ENCODE results near the gene ANAPC5.
"Not testable (repeated sequence)": the region's sequence is repeated elsewhere in the genome, so short reads cannot be mapped to it uniquely, and the experiment has no call there.

Gene ANAPC5

DNA sequence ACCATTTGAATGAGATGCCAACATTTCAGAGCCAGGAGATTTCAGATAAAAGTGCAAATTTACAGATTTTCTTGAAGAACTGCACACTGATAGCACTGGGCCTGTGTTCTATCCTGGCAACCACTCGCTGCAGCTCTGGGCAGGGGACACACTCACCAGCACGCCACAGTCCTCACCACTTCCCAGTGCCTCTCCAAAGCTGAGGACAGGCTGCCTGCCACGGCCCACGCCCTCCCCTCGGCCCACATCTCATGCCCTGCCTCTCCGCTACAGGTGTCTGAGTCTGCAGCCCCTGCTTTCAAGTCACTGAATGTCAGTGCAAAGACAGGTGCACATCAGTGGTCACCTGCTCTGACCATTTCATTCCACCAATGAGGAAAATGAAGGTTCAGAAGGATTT lies 68.4 kb downstream of the ANAPC5 start:
- no peak for DNase-seq

DNA sequence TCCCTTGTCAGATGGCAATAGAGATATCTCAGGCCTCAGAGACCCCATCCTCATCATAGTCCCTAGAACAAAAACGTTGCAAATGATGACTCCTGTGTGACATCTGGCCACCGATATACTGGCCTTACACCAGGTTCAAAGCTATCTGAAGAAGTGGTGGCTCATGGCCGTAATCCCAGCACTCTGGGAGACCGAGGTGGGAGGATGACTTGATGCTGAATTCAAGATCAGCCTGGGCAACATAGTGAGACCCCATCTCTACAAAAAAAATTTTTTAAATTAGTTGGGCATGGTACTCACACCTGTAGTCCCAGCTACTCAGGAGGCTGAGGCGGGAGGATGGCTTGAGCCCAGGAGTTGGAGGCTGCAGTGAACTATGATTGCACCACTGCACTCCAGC lies 68.8 kb downstream of the ANAPC5 start:
- DNase-seq = no peak

DNA sequence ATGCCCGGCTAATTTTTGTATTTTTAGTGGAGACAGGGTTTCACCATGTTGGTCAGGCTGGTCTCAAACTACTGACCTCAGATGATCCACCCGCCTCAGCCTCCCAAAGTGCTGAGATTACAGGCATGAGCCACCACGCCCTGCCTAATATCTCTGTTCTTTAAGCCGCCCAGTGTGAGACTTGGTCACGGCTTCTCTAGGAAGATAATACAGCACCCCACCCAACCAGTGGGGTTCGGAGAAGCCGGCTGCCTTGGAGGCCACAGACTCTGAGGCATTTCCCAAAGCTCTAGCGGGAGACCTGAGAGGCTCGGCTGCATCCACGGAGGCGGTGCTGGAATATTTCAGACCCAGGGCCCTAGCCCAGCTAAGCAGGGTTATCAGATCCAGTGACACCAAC lies 69.3 kb downstream of the ANAPC5 start:
- not testable (repeated sequence) for DNase-seq

DNA sequence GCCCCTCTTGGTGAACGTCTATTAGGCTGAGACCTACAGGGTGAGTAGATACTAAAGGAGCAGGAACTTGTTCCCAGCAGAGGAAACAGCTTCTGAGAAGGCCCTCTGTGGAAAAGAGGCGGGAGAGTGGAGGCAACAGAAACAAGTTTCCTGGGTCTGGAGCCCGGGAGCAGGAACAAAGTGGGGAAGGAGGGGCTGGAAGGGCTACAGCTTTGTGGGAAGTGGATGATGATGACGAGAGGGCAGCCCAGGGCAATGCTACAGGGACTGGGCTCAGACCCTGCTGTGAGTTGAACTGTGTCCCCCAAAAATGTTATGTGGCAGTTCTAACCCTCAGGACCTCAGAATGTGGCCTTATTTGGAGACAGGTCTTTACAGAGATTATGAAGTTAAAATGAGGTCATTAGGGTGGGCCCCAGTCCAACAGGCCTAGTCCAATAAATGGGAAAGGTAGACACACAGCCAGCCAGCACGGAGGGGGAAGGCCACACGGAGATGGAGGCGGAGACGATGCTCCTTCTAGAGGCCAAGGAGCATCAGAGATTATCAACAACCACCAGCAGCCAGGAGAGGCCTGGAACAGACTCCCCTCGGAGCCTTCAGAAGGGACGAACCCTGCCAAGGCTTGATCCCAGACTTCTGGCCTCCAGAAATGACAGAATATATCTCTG lies 70.0 kb downstream of the ANAPC5 start:
- no peak for DNase-seq

DNA sequence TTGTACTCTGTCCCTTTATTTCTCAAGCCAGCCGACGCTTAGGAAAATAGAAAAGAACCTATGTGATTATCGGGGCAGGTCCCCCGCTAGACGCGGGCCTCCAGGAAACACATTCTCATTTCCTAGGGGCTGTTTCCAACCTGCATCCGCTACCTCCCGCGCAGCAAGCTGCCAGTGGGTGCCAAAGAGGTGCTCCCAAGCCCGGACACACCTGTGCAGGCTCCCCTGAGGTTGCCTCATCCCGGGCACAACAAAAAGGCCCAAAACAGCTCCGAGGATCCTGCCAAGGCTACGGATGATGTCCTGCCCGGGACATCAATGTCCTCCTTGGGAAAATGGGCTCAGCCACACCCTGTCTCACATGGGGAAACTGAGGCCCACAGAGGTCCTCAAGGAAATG lies 71.1 kb downstream of the ANAPC5 start:
- DNase-seq = not testable (repeated sequence)

DNA sequence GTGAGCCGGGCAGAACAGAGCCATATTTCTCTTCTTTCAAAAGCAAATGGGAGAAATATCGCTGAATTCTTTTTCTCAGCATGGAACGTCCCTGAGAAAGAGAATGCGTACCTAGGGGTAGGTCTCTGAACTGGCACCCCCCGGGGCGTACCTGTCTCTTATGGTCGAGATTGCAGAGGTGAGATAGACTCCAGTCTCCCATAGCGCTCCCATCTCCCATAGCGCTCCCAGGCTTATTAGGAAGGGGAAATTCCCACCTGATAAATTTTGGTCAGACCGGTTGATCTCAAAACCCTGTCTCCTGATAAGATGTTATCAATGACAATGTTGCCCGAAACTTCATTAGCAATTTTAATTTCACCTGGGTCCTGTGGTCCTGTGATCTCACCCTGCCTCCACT lies 71.7 kb downstream of the ANAPC5 start:
- DNase-seq = not testable (repeated sequence)

DNA sequence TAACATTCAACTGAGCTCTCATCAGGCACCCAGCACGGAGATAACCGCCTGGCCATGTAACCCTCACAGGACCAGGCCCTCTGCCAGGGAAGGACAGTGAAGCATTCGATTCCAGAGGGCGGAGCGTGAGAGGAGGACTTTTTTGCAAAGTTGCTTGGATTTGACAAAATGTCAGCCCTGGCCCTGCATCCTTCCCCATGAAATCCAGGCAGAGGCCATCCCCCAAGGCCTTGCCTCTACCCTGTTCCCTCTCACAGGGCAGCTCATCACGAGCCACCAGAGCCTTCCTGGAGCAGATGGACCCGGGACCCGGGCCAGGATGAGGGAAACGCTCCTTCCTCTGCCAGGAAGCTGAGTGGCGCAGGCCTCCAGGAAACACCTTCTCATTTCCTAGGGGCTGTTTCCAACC lies 72.7 kb downstream of the ANAPC5 start:
- no peak for DNase-seq

DNA sequence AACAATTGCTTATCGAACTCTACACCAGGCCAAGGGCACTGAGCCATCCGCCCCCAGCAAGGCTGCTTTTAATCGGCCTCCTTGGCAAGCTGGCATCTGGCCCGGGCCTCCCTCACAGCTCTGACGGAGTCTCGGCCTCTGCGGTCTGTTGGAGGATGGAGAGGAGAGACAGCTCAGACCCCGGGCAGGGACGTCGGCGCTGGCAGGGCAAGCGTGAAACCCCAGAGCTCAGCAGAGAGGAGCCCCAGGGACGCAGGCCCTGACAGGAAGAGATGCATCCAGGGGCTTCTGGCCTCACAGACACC lies 73.2 kb downstream of the ANAPC5 start:
- DNase-seq = no peak

DNA sequence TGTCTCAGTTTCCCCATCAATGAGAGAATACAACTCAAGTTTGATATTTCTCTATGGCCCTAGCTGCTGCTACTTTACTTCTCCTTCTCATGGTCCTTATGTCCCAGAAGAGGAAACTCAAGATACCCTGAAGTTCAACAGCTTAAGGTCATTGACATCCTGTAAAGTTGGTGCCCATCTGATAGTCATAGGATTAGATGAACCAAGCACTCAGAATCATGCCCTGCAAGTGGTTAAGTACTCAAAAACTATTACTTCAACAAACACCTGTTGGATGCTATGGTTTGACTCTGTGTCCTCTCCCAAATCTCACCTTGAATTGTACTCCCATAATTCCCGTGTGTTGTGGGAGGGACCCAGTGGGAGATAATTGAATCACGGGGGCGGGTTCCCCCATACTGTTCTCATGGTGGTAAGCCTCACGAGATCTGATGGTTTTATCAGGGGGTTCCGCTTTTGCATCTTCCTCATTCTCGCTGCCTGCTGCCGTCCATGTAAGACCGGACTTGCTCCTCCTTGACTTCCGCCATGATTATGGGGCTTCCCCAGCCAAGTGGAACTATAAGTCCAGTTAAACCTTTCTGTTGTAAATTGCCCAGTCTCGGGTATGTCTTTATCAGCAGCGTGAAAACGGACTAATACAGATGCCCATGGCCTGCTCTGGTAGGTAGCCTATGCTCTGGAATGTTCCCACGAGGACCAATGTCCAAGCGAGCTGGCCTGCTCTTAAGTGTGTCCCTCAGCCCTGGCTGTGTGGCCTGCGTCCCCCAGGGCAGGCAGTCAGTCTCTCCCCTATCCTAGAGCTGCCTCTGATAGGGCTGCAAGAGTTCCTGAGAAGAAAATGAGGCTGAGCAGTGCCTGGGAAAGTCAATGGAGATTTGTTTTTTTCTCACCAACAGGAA lies 73.8 kb downstream of the ANAPC5 start:
- no peak for DNase-seq

DNA sequence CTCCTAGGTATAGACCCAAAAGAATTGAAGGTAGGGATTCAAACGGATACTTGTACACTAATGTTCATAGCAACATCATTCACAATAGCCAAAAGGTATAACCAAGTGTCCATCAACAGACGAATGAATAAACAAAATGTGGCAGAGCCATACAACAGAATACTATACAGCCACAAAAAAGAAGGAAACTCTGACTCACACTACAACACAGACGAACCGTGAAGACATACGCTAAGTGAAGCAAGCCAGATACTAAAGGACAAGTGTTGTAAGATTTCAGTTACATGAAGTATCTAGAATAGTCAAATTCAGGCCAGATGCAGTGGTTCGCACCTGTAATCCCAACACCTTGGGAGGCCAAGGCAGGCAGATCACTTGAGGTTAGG lies 74.8 kb downstream of the ANAPC5 start:
- DNase-seq = no peak

DNA sequence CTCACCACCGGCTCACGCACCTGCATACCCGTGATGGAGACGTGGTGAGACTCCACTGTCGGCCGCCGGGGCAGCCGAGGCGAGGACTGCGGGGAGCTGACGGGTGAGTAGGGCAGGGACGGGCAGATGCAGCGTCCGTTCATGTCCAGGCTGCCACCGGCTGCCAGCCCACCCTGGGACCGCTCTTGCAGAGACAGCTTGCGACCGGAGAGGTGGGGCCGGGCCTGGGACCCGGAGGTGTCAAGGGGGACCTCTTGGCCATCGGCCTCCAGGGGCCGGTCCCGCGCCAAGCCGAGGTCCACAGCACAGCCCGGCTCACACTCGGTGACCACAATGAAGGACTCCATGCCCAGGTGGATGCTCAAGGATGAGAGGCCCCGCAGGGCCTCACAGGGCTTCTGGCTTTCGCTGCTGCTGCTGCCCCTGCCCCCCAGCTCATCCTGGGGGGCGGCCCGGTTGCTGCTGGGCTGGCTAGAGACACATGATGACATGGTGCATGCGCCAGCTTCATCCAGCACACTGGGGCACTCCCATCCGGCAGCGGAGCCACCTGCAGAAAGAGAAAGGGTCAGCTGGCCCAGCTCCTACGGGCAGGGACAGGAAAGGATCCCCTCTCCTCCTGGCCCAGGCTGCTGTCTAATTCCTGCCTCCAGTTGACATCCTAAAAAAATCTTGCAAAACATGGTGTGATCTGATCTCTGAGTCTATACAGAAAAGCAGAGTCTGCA lies 78.0 kb downstream of the ANAPC5 start:
- no peak for DNase-seq

DNA sequence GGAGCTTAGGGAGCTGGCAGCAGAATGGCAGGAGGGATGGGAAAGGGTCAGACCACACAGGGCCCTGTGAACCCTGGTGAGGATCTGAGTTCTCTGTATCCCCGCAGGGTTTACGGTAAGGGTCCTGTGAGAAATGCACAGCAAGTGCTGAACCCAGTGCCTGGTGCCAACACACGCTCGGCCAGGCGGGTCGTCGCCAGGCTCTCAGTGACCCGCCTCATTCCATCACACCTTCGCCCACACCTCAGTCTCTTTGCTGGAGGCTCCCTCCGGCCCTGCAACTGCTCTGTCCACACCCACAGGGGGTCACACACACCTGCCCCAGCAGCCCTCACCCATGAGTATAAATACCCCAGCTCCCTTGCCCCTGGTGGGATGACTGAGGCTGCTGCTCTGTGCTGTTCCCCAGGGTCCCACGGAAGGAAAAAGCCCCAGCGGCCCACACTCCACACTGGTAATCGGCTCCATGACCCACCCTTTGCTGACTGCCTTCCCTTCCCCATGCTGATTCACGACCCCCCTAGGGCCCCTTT lies 78.8 kb downstream of the ANAPC5 start:
- DNase-seq = no peak

DNA sequence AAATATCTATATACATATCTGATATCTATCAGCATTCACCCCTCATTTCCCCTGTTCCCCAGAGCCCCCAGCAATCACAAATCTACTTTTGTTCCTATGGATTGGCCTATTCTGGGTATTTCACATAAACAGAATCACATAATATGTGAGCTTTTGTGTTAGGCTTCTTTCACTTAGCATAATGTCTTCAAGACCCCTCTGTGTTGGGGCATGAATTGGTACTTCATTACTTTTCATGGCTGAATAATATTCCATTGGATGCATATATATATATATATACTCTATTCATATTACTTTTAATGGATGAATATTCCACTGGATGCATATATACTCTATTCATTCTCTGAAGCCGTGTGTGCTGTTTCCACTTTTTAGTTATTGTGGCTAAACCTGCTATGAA lies 84.4 kb downstream of the ANAPC5 start:
- DNase-seq = no peak

DNA sequence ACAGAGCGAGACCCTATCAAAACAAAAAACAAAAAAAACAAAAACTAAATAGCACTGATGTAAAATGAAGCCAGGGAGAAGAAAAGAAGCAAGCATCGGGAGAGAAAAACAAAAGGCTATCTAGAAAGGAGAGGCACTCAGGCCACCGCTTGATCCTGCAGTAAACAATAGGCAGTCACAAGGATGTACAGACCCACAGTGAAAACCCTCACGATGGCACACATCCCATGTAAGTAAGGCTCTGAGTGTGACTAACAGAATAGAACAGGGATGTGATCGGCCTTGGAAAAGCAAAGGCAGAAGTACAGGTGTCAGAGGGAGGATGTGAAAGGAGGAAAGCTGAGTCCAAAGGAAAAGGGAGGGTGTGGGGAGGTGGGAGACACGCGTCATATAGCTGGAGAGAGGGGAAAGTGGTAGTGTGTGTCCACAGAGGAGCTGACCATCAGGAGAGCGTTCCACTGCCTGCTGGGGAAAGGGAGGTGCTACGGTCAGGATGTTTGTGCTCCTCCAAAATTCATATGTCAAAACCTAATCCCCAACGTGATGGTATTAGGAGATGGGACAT lies 87.2 kb downstream of the ANAPC5 start:
- no peak for DNase-seq

DNA sequence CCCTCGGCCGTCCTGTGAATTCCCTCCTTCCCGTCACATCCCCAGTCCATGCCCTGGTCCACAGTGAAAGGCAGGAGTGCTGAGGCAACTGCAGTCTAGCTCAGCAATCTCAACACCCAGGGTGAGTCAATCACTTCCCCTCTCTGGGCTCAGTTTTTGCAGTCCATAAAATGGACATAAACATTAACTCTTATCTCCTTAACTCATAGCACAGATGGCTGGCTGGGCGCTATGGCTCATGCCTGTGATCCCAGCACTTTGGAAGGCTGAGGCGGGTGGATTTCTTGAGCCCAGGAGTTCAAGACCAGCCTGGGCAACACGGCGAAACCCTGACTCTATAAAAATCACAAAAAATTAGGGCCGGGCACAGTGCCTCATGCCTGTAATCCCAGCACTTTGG lies 88.1 kb downstream of the ANAPC5 start:
- DNase-seq = no peak

DNA sequence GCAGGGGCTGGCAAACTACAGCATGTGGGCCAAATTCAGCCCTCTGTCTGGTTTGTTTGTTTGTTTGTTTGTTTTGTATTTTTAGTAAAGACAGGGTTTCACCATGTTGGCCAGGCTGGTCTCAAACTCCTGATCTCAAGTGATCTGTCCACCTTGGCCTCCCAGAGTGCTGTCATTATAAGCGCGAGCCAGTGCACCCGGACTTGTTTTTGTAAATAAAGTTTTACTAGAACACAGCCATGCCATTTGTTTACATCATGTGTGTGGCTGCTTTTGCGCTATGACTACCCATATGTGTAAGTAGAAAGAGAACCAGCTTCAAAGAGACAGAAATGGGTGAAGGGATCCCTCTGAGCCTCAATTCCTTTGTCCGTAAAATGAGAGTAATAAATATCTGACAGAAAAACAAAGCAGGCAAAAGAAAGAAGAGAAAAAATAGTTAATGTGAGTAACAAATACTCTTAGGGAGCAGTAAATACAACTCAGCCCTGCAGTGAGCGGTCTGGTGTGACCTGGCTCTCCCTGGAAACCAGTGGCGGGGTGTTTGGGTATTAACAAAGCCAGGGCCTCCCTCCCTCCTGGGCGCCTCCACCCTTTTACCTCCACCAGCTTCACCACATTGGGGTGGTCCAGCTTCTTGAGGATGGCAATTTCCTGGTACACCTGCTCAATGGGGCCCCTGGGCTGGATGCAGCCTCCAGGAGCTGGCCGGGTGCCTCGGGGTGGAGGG lies 88.8 kb downstream of the ANAPC5 start:
- no peak for DNase-seq

DNA sequence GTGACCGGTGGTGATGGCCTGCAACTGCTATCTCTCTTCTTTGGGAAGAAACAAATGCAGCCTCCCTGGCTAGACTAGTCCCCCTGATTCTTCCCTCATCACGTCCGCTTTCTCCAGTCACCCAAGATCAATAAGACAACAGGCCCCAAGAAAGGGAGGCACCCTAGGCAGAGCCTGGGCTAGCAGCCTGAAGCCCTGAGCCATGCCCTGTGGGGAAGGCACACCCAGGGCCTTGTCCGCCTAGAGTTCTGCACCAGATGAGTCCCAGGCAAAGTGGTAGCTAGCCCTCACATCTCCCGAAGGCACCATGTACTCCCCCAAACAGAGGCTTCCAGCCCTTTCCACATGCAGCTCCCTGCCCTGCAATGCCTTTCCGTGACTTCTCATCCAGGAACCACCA lies 90.8 kb downstream of the ANAPC5 start:
- no peak for DNase-seq

DNA sequence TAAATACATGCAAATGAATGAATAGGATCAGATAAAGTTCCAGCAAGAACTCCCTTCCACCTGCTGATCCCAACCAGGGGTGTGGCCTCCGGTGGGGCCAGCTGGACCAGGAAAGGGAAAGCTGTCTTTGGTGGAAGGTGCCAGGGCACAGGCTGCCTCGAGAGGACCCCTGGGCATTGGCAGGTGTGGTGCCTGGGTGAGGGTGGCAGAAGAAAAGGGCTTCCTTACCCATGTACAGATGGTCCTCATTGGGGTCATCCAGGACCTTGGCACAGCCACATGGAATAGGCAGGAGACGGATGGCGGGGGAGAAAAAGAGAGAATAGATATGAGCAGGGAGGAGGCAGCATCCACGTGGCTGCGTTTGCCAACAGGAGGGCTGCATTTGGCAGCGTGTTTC lies 92.1 kb downstream of the ANAPC5 start:
- no peak for DNase-seq

DNA sequence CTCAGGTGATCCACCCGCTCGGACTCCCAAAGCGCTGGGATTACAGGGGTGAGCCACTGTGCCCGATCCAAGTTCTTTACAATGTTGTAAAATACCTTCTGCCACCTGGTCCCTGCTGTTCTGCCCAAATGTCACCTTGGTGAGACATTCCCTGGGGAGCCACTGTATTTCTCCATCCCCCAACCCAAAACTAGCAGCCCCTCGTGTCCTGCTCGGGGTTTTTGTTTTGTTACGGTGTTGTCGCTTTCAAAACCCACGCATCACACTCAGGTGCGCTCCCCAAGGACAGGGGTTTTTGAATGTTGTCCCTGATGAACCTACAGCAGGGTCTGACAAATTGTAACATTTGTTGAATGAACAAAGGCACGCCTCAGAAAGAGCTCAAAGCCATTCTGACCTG lies 93.1 kb downstream of the ANAPC5 start:
- DNase-seq = no peak
